NCI-H1092 treated with DMSO at 0.1 percent for 48 hours (cell line): ENCODE data around the gene COX6A1.
"Not testable (repeated sequence)": the region's sequence is repeated elsewhere in the genome, so short reads cannot be mapped to it uniquely, and the experiment has no call there.

Experiments
- DNase-seq: peaks from one replicate; lab custom pipeline; 2025; lab: John Stamatoyannopoulos, UW

The COX6A1 gene

DNA sequence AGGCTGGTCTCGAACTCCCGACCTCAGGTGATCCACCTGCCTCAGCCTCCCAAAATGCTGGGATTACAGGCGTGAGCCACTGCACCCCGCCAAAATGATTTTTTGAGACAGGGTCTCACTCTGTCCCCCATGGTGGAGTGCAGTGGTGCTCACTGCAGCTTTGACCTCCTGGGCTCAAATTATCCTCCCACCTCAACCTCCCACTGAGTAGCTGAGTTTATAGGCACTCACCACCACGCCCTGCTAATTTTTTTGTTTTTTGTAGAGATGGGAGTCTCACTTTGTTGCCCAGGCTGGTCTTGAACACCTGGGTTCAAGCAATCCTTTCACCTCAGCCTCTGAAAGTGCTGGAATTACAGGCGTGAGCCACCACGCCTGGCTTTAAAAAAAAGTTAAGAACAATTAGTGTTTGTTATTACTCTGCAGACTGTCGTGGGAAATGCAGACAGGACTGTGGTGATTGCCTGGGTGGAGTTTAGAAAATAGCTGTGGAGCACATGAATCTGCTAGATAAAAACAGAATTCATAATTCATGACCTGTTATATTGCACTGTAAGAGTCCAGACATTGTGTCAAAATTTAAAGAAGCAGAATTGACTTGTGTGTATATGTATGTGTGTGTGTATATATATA lies 9.2 kb upstream of the COX6A1 start:
- no peak for DNase-seq

DNA sequence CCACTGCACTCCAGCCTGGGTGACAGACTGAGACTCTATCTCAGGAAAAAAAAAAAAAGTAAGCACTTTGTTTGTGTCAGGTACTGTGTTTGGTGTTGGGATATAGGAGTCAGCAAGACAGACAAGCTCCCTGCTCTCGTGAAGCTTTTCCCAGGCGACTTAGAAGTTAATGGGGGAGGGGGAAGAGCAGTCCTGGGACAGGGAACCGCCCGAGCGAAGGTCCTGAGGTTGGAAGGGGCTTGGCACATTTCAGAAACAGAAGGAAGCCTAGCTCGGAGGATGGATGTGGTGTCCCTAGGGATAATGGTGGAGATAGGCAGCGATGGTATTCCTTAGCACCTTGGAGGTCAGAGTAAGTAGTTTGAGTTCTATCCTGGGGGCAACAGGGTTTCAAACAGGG lies 8.5 kb upstream of the COX6A1 start:
- no peak for DNase-seq

DNA sequence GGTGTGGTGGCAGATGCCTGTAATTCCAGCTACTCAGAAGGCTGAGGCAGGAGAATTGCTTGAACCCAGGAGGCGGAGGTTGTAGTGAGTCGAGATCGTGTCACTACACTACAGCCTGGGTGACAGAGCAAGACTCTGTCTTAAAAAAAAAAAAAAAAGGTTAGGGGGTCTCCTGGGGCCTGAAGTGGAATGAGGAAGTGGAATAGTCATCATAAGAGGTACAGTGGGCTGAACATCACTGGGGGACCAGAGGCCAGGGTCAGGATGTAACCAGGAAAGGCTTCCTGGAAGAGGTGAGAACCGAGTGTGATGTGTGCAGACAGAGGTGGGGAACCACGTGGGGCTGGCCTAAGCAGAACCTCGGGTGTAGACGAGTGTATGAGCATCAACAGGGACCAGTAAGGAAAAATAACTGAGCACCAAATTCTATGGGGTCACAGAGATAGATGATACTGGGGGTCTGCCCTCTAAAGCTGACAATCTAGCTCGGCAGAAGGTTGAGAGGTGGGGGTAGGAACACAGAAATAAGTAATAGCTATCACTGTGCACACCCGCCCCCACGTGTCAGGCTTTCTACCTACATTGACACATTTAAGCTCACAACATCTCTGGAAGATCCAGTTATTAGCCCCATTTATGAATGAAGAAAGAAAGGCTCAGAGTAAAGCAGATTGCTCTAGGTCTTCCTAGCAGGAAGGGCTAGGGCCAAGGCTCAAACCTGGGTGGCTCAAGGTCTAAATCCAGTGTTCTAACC lies 5.0 kb upstream of the COX6A1 start:
- no peak for DNase-seq

DNA sequence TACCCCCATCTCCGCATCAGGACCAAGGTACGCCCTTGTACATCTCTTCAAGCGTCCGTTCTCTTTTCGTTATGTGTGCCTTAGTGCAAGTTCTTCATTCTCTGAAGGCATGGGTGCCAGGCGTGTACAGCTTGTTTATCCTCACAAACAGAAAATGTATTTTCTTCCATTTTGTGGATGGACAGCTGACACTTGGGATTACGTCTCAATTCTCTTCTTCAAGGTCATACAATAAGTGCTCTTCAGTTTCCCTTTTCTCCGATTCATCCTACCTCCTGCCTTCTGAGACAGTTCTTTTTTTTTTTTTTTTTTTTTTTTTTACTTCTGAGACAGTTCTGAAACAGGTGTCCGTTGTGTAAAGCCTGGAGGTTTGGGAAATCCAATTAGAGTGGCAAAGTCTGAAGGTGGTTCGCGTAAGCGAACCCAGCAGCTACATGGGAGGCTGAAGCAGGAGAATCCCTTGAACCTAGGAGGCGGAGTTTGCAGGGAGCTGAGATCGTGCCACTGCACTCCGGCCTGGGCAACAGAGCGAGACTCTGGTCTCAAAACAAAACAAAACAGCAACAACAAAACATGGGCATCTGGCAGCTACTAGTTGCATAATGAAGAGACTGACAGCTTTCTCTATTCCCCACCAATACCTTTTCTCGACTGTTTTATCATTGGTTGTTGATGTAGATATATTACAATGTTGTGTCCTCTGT lies 734 bp downstream of the COX6A1 start:
- DNase-seq: no peak

DNA sequence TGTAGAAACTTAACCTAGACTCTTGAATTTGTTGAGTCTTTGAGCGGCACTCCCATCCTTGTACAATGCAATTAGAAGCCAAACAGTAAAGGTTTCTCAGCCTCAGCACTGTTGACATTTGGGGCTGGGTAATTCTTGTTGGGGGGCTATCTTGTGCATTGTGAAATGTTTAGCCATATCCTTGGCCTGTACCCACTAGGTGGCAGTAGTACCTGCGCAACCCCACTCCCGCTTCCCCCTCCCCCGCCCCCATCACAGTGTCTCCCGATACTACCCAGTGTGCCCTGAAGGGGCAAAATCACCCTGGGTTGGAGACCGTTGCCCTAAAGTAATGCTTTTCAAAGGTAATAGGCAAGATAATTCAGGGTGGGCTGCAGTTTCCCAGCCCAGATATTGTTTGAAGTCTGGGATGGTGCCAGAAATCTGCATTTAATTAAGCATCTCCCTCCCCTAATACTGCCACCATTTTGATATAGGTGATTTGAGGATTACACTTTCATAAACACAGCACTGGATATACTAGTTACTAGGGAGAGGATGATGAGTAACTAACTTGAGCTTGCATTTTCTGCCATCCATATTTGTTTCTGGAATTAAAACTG lies 1.8 kb downstream of the COX6A1 start:
- peak; percentile 22 for DNase-seq

DNA sequence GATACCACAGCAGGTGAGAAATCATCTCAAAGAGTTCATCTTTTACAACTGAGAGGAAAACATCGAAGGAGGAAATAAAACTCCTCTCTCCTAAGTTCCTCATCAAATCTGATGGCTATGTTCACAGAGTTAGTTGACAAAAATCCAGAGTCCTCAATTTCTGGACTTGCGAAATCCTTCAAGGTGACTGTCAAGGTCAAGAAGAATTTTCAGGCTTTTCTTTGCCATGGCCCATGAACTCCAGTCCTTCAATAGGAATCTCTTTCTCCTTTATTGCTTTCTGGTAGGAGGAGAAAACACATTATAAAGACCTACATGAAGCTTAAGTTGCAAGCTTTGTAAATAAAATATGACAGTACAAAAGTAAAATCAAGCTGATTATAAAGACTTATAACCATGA lies 6.8 kb downstream of the COX6A1 start:
- DNase-seq: no peak

DNA sequence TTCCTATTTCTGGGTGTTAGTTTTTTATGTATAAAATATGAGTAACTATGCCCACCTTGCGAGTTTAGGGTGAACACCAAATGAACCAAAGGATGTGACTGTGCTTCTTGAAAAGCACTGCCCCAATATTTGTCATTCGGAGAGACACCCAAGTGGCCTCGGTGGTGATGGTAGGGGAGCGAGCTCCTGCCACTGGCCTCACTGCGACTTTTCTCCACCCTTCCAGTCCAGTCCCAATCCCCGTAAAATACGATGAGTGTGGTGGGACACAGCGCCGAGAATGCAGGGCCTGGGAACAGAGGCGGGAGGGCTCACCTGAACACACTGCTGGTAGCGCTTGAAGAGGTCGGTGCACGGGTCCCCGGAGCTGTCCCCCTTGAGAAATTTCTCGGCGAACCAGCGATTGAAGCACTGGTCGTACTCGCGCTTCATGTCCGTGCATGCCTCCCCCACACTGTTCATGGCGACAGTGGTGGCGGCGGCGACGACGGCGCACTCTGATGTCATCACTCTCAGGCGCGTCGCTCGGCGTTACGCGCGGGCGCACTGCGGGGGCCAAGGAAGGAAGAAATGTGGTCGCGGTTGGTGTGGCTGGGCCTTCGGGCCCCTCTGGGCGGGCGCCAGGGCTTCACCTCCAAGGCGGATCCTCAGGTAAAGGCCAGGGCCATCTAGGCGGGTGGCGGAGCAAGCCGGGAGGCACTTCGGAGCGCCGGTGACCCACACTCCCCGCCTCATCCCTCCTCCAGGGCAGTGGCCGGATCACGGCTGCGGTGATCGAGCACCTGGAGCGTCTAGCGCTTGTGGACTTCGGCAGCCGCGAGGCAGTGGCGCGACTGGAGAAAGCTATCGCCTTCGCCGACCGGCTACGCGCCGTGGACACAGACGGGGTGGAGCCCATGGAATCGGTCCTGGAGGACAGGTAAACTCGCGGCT lies 8.3 kb downstream of the COX6A1 start, which contains the start of the genes GATC and TRIAP1:
GATC (plus strand) TSS at position 534 of the 933 bp plus-strand sequence; CDS start at position 571, 37 bp downstream.
TRIAP1 (minus strand) TSS at position 474 of the 933 bp plus-strand sequence; CDS start at position 462, 12 bp downstream.
- peak; percentile 66 for DNase-seq

DNA sequence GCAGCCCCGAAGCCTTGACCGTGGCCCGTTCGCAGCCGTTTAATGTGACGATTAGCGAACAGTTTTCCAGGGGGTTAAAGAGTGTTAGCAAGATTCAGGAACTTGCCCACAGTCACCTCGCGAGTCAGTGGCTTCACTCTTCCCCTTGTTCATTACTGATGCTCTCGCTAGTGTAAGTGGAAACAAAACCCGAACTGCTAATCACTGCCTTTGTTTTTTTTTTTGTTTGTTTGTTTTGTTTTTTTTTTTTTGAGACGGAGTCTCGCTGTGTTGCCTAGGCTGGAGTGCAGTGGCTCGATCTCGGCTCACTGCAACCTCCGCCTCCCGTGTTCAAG lies 8.9 kb downstream of the COX6A1 start:
- not testable (repeated sequence) for DNase-seq

DNA sequence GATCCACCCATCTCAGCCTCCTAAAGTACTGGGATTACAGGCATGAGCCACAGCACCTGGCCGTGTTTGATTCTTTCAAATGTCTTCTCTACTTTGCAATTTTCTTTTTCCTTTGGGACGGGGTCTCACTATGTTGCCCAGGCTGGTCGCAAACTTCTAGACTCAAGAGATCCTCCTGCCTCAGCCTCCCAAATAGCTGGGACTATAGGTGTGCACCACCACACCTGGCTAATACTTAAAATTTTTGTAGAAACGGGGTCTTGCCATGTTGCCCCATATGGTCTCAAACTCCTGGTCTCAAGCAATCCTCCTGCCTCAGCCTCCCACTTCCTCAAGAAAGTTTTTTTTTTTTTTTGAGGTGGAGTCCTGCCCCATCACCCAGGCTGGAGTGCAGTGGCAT lies 10.1 kb downstream of the COX6A1 start:
- no peak for DNase-seq

DNA sequence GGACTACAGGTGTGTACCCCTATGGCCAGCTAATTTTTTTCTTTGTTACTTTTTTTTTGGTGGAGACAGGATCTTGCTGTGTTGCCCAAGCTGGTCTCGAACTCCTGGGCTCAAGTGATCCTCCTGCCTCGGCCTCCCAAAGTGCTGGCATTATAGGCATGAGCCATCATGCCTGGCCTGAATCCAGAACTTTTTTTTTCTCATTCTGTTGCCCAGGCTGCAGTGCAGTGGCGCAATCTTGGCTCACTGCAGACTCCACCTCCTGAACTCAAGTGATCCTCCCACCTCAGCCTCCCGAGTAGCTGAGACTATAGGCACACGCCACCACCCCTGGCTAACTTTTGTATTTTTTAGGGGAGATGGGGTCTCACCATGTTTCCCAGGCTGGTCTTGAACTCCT lies 14.6 kb downstream of the COX6A1 start:
- DNase-seq: not testable (repeated sequence)

DNA sequence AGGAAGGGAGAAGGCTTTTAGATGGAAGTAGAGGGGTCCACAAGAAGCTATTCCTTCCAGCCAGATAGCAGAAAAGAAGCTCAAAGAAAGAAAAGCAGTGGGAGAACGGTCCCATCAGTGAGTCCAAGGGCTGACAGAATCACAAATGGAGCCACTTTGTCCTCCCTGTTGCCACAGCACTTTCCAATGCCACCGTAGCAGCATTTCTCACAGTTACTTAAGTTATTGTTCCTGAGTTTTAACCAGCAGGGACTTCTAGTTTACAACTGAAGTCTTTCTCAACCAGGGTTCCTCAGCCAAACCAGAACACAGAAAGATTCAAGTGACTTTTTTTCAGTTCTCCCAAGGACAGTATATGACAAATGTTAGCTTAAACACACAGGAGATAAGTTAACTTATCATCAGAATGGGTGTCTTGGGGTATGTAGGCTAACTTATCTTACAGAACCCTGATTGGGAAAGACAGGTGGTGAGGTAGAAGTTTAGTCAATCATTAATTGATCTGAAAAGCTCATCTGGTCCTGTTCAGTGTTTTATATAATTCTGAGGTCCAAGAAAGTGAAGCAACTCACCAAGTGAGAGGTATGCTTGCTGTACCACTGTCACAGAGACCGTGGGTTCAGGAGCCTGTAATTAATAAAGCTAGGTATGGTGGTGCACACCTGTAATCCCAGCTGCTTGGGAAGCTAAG lies 15.3 kb downstream of the COX6A1 start:
- DNase-seq: no peak

DNA sequence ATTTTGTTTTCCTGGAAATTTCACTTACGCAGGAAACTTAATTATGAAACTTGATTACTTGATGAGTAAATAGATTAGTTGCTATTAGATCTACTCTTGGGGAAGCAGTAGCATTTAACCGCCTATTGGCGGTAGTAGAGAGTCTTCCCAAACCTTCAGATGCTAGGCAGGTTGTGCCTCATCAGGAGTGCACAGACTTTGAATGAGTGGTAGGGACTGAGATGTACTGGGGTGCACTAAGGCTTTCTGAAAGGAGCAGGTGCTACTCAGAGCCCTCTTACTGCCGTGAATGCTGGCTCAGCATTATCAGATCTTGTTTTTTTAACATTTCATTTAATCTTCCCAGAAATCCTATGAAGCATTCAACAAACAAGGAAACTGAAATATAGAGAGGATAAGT lies 16.1 kb downstream of the COX6A1 start:
- DNase-seq: no peak

DNA sequence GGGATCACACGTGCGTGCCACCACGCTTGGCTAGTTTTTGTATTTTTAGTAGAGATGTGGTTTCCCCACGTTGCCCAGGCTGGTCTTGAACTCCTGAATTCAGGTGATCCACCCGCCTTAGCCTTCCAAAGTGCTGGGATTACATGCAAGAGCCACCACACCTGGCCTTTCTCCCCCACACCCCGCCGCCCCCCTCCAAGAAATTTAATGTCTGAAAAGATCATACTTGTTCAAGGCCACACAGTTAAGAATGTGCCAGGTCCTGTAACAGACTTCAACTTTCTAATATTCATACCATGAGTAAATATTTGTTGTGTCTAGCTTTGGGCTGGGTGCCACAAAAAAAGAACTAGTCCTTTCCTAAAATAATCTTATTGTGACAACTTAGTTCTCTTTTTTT lies 17.4 kb downstream of the COX6A1 start:
- no peak for DNase-seq

DNA sequence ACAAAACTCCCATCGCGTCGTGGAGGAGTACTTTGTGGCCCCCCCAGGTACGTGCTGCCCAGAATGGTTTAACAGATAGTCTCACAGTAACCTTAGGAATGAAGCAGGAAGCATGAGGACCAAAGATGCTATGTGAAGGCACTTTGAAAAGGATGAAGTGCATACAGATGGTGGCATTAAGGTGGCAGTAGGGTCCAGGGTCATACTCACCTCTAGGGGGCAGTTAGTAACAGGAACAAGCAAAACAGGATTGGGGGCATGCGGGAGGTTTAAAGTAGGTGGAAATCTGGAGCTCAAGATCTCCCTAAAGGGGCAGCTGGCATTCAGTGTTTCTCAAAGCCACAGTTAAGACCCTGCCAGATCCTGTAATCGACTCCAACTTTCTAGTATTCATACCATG lies 19.2 kb downstream of the COX6A1 start:
- no peak for DNase-seq

DNA sequence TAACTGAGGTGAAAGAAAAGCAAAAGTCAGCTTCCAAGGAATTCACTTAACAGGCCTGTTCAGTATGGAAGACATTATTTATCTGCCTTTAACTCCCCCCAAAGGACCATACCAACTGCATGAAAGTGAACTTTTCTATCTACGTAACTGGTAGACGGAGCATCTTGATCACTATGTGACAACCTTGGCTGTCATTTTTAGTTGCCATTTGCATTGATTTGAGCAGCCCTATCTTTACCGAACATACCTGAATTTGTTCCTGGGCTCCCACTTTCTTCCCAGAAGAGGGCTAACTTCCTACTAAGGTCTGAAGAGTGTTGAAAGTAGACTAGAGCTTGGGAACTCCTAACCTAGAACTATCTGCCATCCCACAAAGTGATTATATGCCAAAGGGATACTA lies 22.2 kb downstream of the COX6A1 start:
- no peak for DNase-seq

DNA sequence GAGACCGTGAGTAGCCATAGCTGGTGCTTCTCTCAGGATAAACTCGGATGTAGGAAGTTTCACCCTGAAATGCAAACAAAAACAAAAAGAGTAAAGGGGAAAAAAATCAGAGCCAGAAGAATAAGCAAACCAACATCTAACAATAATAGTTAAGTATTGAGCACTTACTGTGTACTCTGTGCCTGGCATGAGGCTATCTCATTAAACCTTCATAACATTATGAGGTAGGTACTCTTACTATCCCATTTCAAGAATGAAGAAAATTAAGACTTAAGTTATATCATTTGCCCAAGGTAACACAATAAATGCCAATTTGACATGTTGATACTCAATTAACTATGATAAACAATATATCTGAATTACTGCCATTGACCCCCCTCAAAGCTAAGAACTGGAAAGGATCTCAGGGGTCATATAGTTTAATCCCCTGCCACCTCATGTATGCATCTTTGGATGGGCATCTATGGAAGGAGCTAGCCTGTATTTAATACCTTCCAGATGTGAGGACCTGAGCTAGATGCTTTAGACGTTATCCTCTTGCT lies 24.3 kb downstream of the COX6A1 start:
- no peak for DNase-seq

DNA sequence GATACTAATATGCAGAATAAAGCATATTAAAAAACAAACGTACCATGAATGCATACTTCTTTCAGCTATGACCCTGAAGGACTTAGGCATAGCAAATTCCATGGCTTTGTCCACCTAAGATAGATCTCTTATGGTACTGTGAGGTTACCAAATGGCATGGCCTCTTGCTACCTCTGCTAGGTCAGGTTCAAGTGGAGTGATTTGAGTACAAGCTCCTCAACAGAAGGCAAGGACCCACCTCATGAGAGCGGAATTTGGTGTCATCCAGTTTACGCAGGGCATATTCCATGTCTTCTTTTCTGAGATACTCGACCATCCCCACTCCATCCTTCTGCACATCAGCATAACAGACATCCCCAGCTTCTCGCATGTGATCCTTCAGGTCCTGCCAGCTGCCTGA lies 25.8 kb downstream of the COX6A1 start:
- DNase-seq: no peak

DNA sequence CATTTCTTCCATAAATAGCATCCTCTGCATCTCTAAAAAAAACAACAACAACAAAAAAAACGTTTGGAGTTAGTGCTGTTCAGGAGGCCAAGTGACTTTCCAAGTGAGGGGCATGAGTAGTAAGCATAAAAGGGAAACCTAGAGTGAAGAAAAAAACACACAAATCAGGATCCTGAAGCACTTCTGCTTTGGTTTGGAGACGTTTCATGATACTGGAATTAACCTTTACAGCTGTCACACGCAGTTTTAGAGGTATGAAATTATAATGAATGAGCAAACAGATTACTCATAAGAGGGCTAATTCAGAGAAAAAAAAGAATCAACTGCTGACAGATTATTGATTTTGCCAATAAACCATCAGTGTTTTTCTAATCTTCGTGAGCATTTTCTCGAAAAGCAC lies 27.8 kb downstream of the COX6A1 start:
- no peak for DNase-seq

DNA sequence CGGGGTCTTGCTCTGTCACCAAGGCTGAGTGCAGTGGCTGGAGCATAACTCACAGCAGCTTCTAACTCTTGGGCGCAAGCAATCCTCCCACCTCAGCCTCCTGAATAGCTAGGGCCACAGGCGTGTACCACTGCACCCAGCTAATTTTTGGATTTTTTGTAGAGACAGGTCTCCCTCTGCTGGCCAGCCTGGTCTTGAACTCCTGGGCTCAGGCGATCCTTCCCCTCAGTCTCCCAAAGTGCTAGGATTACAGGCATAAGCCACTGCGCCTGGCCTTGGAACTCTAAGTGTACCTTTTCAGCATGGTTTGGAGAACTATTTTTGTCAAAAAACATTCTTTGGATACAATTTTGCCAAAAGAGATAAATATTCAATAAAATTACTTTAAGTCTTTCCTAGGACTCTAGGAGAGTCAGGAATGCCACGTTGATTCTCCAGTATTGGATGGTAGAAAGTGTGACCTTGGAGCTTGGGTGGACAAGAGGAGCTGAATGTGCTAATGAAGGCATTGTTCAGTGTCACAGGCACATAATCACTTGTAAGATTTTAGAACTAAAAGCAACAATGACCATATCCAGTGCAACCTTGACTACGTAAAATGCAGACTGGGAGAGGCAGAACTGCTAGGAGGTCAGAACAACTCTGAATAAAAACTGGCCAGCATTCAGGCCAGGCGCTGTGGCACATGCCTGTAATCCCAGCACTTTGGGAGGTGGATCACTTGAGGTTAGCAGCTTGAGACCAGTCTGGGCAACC lies 28.8 kb downstream of the COX6A1 start:
- peak; percentile 3 for DNase-seq

DNA sequence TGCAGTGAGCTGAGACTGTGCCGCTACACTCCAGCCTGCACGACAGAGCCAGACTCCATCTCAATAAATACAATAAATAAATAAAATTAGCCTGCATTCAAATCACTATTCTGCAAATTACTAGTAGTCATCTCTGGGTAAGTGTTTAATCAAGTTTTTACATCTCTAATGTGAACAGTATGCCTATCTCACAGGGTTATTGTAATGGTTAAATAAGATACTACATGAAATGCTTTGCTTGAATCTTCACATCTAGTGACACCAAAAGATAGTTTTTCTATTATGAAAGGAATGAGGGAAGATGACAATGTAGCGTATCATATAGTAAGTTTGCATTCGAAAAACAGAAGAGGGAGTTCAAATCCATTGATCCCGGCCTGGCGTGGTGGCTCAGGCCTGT lies 29.5 kb downstream of the COX6A1 start:
- no peak for DNase-seq
